Mesenteric fat pad (tissue), 1 donor: Measurements from ENCODE around the gene CDC5L. TPM values are rescaled to one million over a fixed set of nuclear protein-coding genes. Genes with fewer than 3 reads are reported as not detected.

Experiments
- DNase-seq: peaks from one replicate; pipeline ENCODE4 v3.0.0-alpha.2; 2020; ENCODE audit warnings: low spot score
- total RNA-seq: library from RNA; stranded (reverse); fragmentation: NEBNext Ultra II Directional; extraction: Animal tissue kit (Norgen Biotek cat#: 25700); gene quantifications from one replicate; pipeline ENCODE4 v1.2.1, GENCODE V29; 2021
- donor health status: DM: yes; HTN: yes; CAD: no.

Gene CDC5L
- total RNA-seq, 1 donor from 2014 or later: 16.8 TPM

GRCh38 chr6:44473393-44474189, 86.1 kb downstream of the CDC5L start:
- no peak for DNase-seq

- no peak for DNase-seq
Observed at GRCh38 chr6:44474190-44474631, 86.7 kb downstream of the CDC5L start.

- DNase-seq: no peak
Observed at GRCh38 chr6:44474643-44475042, 87.1 kb downstream of the CDC5L start.

- DNase-seq: no peak
Observed at GRCh38 chr6:44475417-44475778, 87.9 kb downstream of the CDC5L start.

GRCh38 chr6:44475779-44476434, 88.4 kb downstream of the CDC5L start:
- DNase-seq: no peak

GRCh38 chr6:44476849-44477248, 89.3 kb downstream of the CDC5L start:
- no peak for DNase-seq

GRCh38 chr6:44477293-44477894, 89.9 kb downstream of the CDC5L start:
- DNase-seq: no peak

GRCh38 chr6:44478158-44478557, 90.7 kb downstream of the CDC5L start:
- no peak for DNase-seq

- no peak for DNase-seq
Observed at GRCh38 chr6:44478591-44479254, 91.2 kb downstream of the CDC5L start.

GRCh38 chr6:44480097-44480541, 92.6 kb downstream of the CDC5L start:
- DNase-seq: no peak

GRCh38 chr6:44481056-44481455, 93.5 kb downstream of the CDC5L start:
- no peak for DNase-seq

- no peak for DNase-seq
Observed at GRCh38 chr6:44481760-44482159, 94.3 kb downstream of the CDC5L start.

GRCh38 chr6:44485601-44486401, 98.3 kb downstream of the CDC5L start:
- DNase-seq: no peak

GRCh38 chr6:44487002-44487401, 99.5 kb downstream of the CDC5L start:
- no peak for DNase-seq

- DNase-seq: no peak
Observed at GRCh38 chr6:44487586-44487985, 100.1 kb downstream of the CDC5L start.

GRCh38 chr6:44489910-44490604, 102.6 kb downstream of the CDC5L start:
- DNase-seq: no peak

- DNase-seq: no peak
Observed at GRCh38 chr6:44493132-44493531, 105.6 kb downstream of the CDC5L start.

GRCh38 chr6:44493593-44493992, 106.1 kb downstream of the CDC5L start:
- DNase-seq: no peak

- DNase-seq: no peak
Observed at GRCh38 chr6:44494011-44494501, 106.5 kb downstream of the CDC5L start.
